WTC11 (cell line): ENCODE results near the gene B3GAT3. TPM values are rescaled to one million over a fixed set of nuclear protein-coding genes. Genes with fewer than 3 reads are reported as not detected.
"Not testable (repeated sequence)": the region's sequence is repeated elsewhere in the genome, so short reads cannot be mapped to it uniquely, and the experiment has no call there.

Experiments
- ATAC-seq: fragments of 200-7000 bp; cut with Tn5 transposase; 2 replicates; pipeline ENCODE4 v1.10.0; 2021; ENCODE audit warnings: mild to moderate bottlenecking, moderate library complexity
- CTCF ChIA-PET: fragments of 300-600 bp; sonication (Branson Sonifier 250); formaldehyde crosslinking; loops from one replicate; lab custom pipeline; 2021; ENCODE audit warnings: antibody characterized with exemption; lab: Charles Lee
- POLR2A ChIA-PET: fragments of 350-600 bp; sonication (Branson Sonifier 250); formaldehyde crosslinking; loops from one replicate; lab custom pipeline; 2021; ENCODE audit warnings: antibody characterized with exemption; lab: Charles Lee
- DNase-seq: peaks from one replicate; pipeline ENCODE4 v3.0.0; 2021; ENCODE audit warnings: low spot score
- H3K27ac Mint-ChIP-seq: 2 replicates; pipeline ENCODE4 v1.8.0; 2021; ENCODE audit warnings: mixed read lengths
- H3K27me3 Mint-ChIP-seq: 2 replicates; pipeline ENCODE4 v1.8.0; 2021; ENCODE audit warnings: low read depth, mild to moderate bottlenecking, moderate library complexity, mixed read lengths
- H3K36me3 Mint-ChIP-seq: 2 replicates; pipeline ENCODE4 v1.8.0; 2021; ENCODE audit warnings: mixed read lengths
- H3K4me1 Mint-ChIP-seq: 2 replicates; pipeline ENCODE4 v1.8.0; 2022; ENCODE audit warnings: mixed read lengths
- H3K4me3 Mint-ChIP-seq: 2 replicates; pipeline ENCODE4 v1.8.0; 2021; ENCODE audit warnings: mild to moderate bottlenecking, moderate library complexity, mixed read lengths
- H3K9me3 Mint-ChIP-seq: 2 replicates; pipeline ENCODE4 v1.8.0; 2021; ENCODE audit warnings: mixed read lengths
- ATF1 ChIP-seq: sonication (generic); formaldehyde crosslinking; IDR thresholded peaks from 2 replicates; pipeline ENCODE4 v1.8.1; 2023; ENCODE audit warnings: mild to moderate bottlenecking, moderate library complexity, missing genetic modification reagents
- ATF2 ChIP-seq: sonication (generic); formaldehyde crosslinking; IDR thresholded peaks from 2 replicates; pipeline ENCODE4 v1.8.1; 2022; ENCODE audit warnings: low read depth, missing genetic modification reagents, borderline replicate concordance
- ELF4 ChIP-seq: sonication (generic); formaldehyde crosslinking; IDR thresholded peaks from 2 replicates; pipeline ENCODE4 v1.8.1; 2022; ENCODE audit warnings: low read depth, mild to moderate bottlenecking, moderate library complexity, missing genetic modification reagents
- ESRRA ChIP-seq: sonication (generic); formaldehyde crosslinking; IDR thresholded peaks from 2 replicates; pipeline ENCODE4 v1.8.1; 2022; ENCODE audit warnings: mild to moderate bottlenecking, missing genetic modification reagents, borderline replicate concordance
- ETV6 ChIP-seq: sonication (generic); formaldehyde crosslinking; IDR thresholded peaks from 2 replicates; pipeline ENCODE4 v1.8.1; 2022; ENCODE audit warnings: mild to moderate bottlenecking, missing genetic modification reagents
- JUN ChIP-seq: sonication (generic); formaldehyde crosslinking; IDR thresholded peaks from 2 replicates; pipeline ENCODE4 v1.8.0; 2023; ENCODE audit warnings: mild to moderate bottlenecking, missing genetic modification reagents
- MXD4 ChIP-seq: fragments of 250-450 bp; sonication (Bioruptor Pico); IDR thresholded peaks from 2 replicates; pipeline ENCODE4 v1.8.0; 2021; ENCODE audit warnings: mild to moderate bottlenecking, moderate library complexity, borderline replicate concordance
- MYBL2 ChIP-seq: sonication (generic); formaldehyde crosslinking; IDR thresholded peaks from 2 replicates; pipeline ENCODE4 v1.8.1; 2023; ENCODE audit warnings: mild to moderate bottlenecking, moderate library complexity, missing genetic modification reagents
- NR3C1 ChIP-seq: sonication (generic); formaldehyde crosslinking; conservative IDR thresholded peaks from 2 replicates; pipeline ENCODE4 v1.8.1; 2023; ENCODE audit warnings: low read depth, mild to moderate bottlenecking, missing genetic modification reagents
- TP53 ChIP-seq: sonication (generic); formaldehyde crosslinking; IDR thresholded peaks from 2 replicates; pipeline ENCODE4 v1.8.1; 2023; ENCODE audit warnings: mild to moderate bottlenecking, missing genetic modification reagents
- ZMAT4 ChIP-seq: fragments of 250-450 bp; sonication (Bioruptor Pico); IDR thresholded peaks from 2 replicates; pipeline ENCODE4 v1.9.0; 2021; ENCODE audit warnings: mild to moderate bottlenecking
- ZNF396 ChIP-seq: fragments of 250-450 bp; sonication (Bioruptor Pico); IDR thresholded peaks from 2 replicates; pipeline ENCODE4 v1.8.0; 2021; ENCODE audit warnings: mild to moderate bottlenecking, moderate library complexity, borderline replicate concordance
- ZNF423 ChIP-seq: fragments of 250-450 bp; sonication (Bioruptor Pico); IDR thresholded peaks from 2 replicates; pipeline ENCODE4 v2.1.2; 2022; ENCODE audit warnings: mild to moderate bottlenecking, moderate library complexity
- total RNA-seq: library from RNA; stranded (reverse); gene quantifications from 3 replicates; pipeline ENCODE4 v1.2.3, GENCODE V29; 2021
- TF ChIP-seq, protein P1 (sequence below): fragments of 250-450 bp; sonication (Bioruptor Pico); IDR thresholded peaks from 2 replicates; pipeline ENCODE4 v1.8.0; 2021; ENCODE audit warnings: mild to moderate bottlenecking
- TF ChIP-seq, protein P2 (sequence below): sonication (generic); formaldehyde crosslinking; IDR thresholded peaks from 2 replicates; pipeline ENCODE4 v1.8.0; 2022; ENCODE audit warnings: missing genetic modification reagents

B3GAT3 gene
- total RNA-seq, 1 experiment from 2014 or later: 43.9 TPM

DNA sequence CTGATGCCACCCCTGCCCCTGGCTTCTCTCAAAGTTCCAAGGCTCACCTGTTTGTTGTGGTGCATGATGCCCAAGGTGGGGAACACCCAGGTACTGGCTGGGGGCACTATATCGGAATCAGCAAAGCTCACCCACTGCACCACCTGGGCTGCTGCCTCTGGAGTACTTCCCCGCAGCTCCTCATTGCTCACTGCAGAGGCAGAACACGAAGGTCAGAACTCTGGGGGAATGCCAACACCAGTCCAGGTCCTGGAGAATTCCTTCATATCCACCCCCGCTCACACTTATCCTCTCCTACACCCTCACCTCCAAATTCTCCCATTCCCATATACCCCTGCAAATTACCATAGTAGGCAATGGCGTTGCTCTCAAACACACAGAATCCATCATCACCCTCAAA is 50.3 kb downstream of the B3GAT3 start:
- H3K27me3 Mint-ChIP-seq, H3K9me3 Mint-ChIP-seq, POLR2A ChIA-PET, ATAC-seq, DNase-seq: not testable (repeated sequence)
- H3K4me3 Mint-ChIP-seq: peak overlapping the region; percentile 99
- peak overlapping the region; percentile 96 for H3K27ac Mint-ChIP-seq
- CTCF ChIA-PET: interaction anchor here (1.4 kb wide), 1 partner anchor 29 kb away, joined by 5 read pairs; no protein-coding TSS in a partner anchor
- peaks cover 71% of the 10 kb centered on the region for H3K36me3 Mint-ChIP-seq
- peaks cover 40% of the 10 kb centered on the region for H3K4me1 Mint-ChIP-seq

DNA sequence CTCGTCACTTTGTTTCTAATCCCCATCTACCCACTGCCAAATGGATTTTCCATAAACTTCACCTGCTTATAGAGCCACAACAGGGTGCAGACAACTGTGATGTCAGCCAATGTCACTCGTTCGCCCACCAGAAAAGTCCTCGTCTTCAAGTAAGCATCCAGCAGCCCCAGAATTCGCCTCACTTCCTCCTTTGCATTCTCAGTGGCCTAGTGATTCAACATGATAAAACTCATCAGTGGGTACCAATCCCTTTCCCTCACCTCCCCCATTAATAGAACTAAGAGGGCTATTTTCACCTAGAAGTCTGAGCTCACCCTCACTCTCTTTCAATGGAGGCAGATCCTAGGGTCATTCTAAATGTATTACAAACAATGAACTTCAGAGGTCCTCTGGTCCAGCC is 50.9 kb downstream of the B3GAT3 start:
- Mint-ChIP-seq H3K27ac (peak overlapping the region; percentile 90), H3K36me3 (peaks cover 74% of the 10 kb centered on the region), H3K4me1 (peaks cover 43% of the 10 kb centered on the region), H3K4me3 (peak overlapping the region; percentile 18)
- CTCF ChIA-PET: interaction anchor here (1.4 to 2.0 kb wide), 2 partner anchors 28 to 146 kb away, joined by 5 to 6 read pairs; no protein-coding TSS in a partner anchor
- ATAC-seq, H3K27me3 Mint-ChIP-seq, H3K9me3 Mint-ChIP-seq, DNase-seq: not testable (repeated sequence)
- POLR2A ChIA-PET: interaction anchor here (1.2 kb wide), 1 partner anchor 13 kb away, joined by 4 read pairs; no protein-coding TSS in a partner anchor

DNA sequence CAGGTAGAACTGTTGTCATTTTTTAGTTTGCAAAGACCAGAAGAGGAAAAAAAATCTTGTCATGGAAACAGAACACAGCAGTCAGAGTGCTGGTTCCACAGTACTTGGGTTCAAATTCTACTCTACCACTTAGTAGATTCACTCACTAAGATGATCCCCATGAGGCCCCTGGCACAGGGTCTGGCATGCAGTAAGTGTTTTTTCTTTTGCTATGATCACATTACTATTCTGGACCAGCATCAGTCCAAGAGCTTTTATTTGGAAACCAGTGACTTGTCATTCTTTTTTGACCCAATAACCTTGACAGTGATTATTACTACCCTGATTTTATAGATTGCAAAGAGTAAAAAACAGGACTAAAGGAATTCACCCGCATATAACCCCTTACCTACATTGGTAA is 52.2 kb downstream of the B3GAT3 start:
- CTCF ChIA-PET: interaction anchor here (0.6 to 2.0 kb wide), 4 partner anchors 9 to 145 kb away, joined by 3 to 6 read pairs (median 4); no protein-coding TSS in a partner anchor

DNA sequence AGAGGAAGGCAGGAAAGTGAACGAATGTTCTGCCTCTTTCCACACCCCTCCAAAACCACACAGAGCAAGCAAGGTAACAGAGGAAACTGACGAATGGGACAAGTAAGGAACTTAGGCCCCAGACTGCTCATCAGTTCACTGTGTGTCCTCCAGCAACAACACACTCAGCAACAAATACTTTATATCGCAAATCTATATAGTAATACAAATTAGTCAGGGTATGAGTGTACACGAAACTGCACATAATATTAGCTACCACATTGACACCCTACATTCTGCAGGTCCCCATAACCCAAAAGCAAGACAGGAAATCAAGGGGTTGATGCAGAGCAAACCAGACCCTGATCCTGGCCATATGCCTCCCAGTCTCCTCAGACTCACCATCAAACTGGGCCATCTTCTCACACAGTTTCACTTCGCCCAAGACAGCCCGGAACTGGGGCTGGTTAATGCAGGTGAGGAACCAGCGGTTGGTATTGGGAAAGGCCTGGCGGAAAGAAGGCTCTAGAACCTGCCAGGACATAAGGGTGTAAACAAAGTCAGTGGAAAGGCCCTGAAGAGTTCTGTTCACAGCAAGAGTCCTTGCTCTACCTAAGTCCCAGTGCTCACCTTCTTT is 54.7 kb downstream of the B3GAT3 start:
- CTCF ChIA-PET: no interaction called here
- no peak overlapping the region for H3K4me3 Mint-ChIP-seq
- peaks cover 86% of the 10 kb centered on the region for H3K36me3 Mint-ChIP-seq

More for the DNA sequence above, 52.2 kb downstream of the B3GAT3 start:
- no peak for DNase-seq
- POLR2A ChIA-PET: interaction anchor here (1.2 kb wide), 1 partner anchor 12 kb away, joined by 4 read pairs; no protein-coding TSS in a partner anchor
- no peak for ATAC-seq
- peak overlapping the region; percentile 18; the same call in 1 of the 2 replicates for H3K4me3 Mint-ChIP-seq
- TF ChIP-seq TP53 (CRISPR knock-in tag): no peak
- TF ChIP-seq, protein P1, sequence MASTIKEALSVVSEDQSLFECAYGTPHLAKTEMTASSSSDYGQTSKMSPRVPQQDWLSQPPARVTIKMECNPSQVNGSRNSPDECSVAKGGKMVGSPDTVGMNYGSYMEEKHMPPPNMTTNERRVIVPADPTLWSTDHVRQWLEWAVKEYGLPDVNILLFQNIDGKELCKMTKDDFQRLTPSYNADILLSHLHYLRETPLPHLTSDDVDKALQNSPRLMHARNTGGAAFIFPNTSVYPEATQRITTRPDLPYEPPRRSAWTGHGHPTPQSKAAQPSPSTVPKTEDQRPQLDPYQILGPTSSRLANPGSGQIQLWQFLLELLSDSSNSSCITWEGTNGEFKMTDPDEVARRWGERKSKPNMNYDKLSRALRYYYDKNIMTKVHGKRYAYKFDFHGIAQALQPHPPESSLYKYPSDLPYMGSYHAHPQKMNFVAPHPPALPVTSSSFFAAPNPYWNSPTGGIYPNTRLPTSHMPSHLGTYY (CRISPR knock-in tag): no peak
- TF ChIP-seq ELF4 (CRISPR knock-in tag): no peak
- no peak for TF ChIP-seq JUN (CRISPR knock-in tag)
- no peak for TF ChIP-seq ESRRA (CRISPR knock-in tag)
- no peak for TF ChIP-seq MXD4
- TF ChIP-seq MYBL2: no peak
- TF ChIP-seq, protein P2, sequence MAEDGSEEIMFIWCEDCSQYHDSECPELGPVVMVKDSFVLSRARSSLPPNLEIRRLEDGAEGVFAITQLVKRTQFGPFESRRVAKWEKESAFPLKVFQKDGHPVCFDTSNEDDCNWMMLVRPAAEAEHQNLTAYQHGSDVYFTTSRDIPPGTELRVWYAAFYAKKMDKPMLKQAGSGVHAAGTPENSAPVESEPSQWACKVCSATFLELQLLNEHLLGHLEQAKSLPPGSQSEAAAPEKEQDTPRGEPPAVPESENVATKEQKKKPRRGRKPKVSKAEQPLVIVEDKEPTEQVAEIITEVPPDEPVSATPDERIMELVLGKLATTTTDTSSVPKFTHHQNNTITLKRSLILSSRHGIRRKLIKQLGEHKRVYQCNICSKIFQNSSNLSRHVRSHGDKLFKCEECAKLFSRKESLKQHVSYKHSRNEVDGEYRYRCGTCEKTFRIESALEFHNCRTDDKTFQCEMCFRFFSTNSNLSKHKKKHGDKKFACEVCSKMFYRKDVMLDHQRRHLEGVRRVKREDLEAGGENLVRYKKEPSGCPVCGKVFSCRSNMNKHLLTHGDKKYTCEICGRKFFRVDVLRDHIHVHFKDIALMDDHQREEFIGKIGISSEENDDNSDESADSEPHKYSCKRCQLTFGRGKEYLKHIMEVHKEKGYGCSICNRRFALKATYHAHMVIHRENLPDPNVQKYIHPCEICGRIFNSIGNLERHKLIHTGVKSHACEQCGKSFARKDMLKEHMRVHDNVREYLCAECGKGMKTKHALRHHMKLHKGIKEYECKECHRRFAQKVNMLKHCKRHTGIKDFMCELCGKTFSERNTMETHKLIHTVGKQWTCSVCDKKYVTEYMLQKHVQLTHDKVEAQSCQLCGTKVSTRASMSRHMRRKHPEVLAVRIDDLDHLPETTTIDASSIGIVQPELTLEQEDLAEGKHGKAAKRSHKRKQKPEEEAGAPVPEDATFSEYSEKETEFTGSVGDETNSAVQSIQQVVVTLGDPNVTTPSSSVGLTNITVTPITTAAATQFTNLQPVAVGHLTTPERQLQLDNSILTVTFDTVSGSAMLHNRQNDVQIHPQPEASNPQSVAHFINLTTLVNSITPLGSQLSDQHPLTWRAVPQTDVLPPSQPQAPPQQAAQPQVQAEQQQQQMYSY (CRISPR knock-in tag): no peak
- no peaks in the 10 kb centered on the region for H3K27me3 Mint-ChIP-seq
- H3K36me3 Mint-ChIP-seq: peaks cover 87% of the 10 kb centered on the region
- H3K4me1 Mint-ChIP-seq: peaks cover 35% of the 10 kb centered on the region
- no peak overlapping the region for H3K27ac Mint-ChIP-seq
- no peaks in the 10 kb centered on the region for H3K9me3 Mint-ChIP-seq

More for the DNA sequence above, 54.7 kb downstream of the B3GAT3 start:
- Mint-ChIP-seq H3K27ac (peak overlapping the region; percentile 88), H3K4me1 (peaks cover 39% of the 10 kb centered on the region), H3K9me3 (no peaks in the 10 kb centered on the region), H3K27me3 (no peaks in the 10 kb centered on the region)
- TF ChIP-seq ZMAT4 (CRISPR knock-in tag): no peak
- no peak for TF ChIP-seq ETV6
- no peak for TF ChIP-seq NR3C1 (CRISPR knock-in tag)
- TF ChIP-seq ZNF423 (CRISPR knock-in tag): no peak
- TF ChIP-seq ATF1 (CRISPR knock-in tag): no peak
- no peak for TF ChIP-seq ZNF396 (CRISPR knock-in tag)
- no peak for TF ChIP-seq ATF2
- POLR2A ChIA-PET: no interaction called here
- no peak for DNase-seq
- no peak for ATAC-seq
